K562 (cell line): ENCODE results near the gene IL31. TPM values are rescaled to one million over a fixed set of nuclear protein-coding genes. Genes with fewer than 3 reads are reported as not detected.

Source experiments
- GTF2E2 ChIP-seq: fragments of 200-800 bp; sonication (Bioruptor generic); IDR thresholded peaks from 2 replicates; pipeline ENCODE4 v1.6.1; 2016; ENCODE audit warnings: missing genetic modification characterization, missing compliant biosample characterization
- ZNF197 ChIP-seq: fragments of 200-800 bp; sonication (Bioruptor generic); IDR thresholded peaks from 2 replicates; pipeline ENCODE4 v1.6.1; 2016; ENCODE audit warnings: low read depth, missing genetic modification characterization, missing compliant biosample characterization
- polyA plus RNA-seq, 8 experiments: library from polyadenylated mRNA; depleted of rRNA in 4 of 8; stranded (reverse) in 5 of 8; unstranded in 3 of 8; fragments of >200 nt; fragmentation: Nextera tagmentation in 2 of 8; fragmentation: Illumina TruSeq in 1 of 8; extraction: Ambion mirVana in 2 of 8; extraction: Trizol in 1 of 8; gene quantifications; 2 replicates each; pipeline versions ENCODE4 v1.2.1 to v1.2.3, GENCODE V29; 2011 to 2014; ENCODE audit warnings: inconsistent platforms in 1 of 8, missing spikeins in 1 of 8
- total RNA-seq, 7 experiments: library from RNA; depleted of rRNA in 6 of 7; stranded (reverse); fragments of >200 nt in 6 of 7; fragmentation: Illumina TruSeq in 2 of 7; extraction: Trizol in 2 of 7; gene quantifications; 2 replicates each; pipeline versions ENCODE4 v1.2.1 to v1.2.3, GENCODE V29; 2011 to 2021; ENCODE audit warnings: low replicate concordance in 1 of 7
- TF ChIP-seq, protein P1 (sequence below), 2 experiments: fragments of 150-350 bp in 1 of 2; IDR thresholded peaks; 2 replicates each; pipeline ENCODE4 v1.6.1; 2012 to 2016; ENCODE audit warnings: low read depth in 2 of 2, low read length in 2 of 2, mild to moderate bottlenecking in 1 of 2, moderate library complexity in 1 of 2

The IL31 gene
- total and polyA plus RNA-seq, 9 of the 15 experiments (the other 6 are each of a cell fraction or from before 2014, with no cell fraction given), result not detected

DNA sequence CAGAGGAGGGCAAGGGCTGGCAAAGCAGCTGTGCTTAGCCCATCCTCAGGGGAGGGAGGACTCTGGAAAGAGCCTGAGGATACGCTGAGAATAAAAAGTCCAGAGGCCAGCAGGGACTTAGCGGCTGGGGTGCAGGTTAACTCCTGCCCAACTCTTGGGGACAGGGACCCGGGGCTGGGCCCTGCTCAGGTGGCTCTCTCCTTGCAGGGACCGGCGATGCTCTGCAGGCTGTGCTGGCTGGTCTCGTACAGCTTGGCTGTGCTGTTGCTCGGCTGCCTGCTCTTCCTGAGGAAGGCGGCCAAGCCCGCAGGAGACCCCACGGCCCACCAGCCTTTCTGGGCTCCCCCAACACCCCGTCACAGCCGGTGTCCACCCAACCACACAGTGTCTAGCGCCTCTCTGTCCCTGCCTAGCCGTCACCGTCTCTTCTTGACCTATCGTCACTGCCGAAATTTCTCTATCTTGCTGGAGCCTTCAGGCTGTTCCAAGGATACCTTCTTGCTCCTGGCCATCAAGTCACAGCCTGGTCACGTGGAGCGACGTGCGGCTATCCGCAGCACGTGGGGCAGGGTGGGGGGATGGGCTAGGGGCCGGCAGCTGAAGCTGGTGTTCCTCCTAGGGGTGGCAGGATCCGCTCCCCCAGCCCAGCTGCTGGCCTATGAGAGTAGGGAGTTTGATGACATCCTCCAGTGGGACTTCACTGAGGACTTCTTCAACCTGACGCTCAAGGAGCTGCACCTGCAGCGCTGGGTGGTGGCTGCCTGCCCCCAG lies 32.3 kb upstream of the IL31 start (continued):
- TF ChIP-seq, protein P1, sequence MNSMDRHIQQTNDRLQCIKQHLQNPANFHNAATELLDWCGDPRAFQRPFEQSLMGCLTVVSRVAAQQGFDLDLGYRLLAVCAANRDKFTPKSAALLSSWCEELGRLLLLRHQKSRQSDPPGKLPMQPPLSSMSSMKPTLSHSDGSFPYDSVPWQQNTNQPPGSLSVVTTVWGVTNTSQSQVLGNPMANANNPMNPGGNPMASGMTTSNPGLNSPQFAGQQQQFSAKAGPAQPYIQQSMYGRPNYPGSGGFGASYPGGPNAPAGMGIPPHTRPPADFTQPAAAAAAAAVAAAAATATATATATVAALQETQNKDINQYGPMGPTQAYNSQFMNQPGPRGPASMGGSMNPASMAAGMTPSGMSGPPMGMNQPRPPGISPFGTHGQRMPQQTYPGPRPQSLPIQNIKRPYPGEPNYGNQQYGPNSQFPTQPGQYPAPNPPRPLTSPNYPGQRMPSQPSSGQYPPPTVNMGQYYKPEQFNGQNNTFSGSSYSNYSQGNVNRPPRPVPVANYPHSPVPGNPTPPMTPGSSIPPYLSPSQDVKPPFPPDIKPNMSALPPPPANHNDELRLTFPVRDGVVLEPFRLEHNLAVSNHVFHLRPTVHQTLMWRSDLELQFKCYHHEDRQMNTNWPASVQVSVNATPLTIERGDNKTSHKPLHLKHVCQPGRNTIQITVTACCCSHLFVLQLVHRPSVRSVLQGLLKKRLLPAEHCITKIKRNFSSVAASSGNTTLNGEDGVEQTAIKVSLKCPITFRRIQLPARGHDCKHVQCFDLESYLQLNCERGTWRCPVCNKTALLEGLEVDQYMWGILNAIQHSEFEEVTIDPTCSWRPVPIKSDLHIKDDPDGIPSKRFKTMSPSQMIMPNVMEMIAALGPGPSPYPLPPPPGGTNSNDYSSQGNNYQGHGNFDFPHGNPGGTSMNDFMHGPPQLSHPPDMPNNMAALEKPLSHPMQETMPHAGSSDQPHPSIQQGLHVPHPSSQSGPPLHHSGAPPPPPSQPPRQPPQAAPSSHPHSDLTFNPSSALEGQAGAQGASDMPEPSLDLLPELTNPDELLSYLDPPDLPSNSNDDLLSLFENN (IDR thresholded peaks at IDR 0.05; ENCODE audit: low read depth in 2 of 2, low read length in 2 of 2), result no peak
- TF ChIP-seq ZNF197 (CRISPR knock-in tag) (no peak), GTF2E2 (tag) (no peak)
